Heart left ventricle (tissue), 13 donors: ENCODE results near the gene BLID.

ENCODE experiments used
- CTCF ChIP-seq, 12 donors: fragments of 200-600 bp; sonication (generic) in 4 of 12; IDR thresholded peaks; one replicate each; pipeline versions ENCODE4 v1.5.0 to v1.8.0; 2018 to 2022; ENCODE audit warnings: antibody characterized with exemption in 12 of 12, mild to moderate bottlenecking in 5 of 12
- POLR2A ChIP-seq, 2 donors: fragments of 450-650 bp; IDR thresholded peaks; one replicate each; pipeline ENCODE4 v1.6.1; 2017; ENCODE audit warnings: antibody characterized with exemption in 2 of 2, mild to moderate bottlenecking in 2 of 2, moderate library complexity in 2 of 2
- donor health status: ischemic (EF 13 %, LVEDD 7.1; RV severe dilation, severe dysfunction).
- donor health status: DM: no; HTN: yes; CAD: no.
- donor health status: DM: no; HTN: no; CAD: no.
- donor health status: ischemic (EF 25% LVEDD 6.9; RV normal size, moderate dysfunction).
- donor health status: ischemic (EF 25% LVEDD 5.7; RV mildly dilated, moderate dysfunction).
- donor health status: ischemic (EF 35%, LVEDD 5.7; RV mildly dilated, moderate dysfunction).
- donor health status: nonischemic (EF 11% LVEDD 7.7; RV severe dilation, severe dysfunction).
- donor health status: DM: yes; HTN: yes; CAD: no.
- donor health status: PGD.
- donor health status: ischemic (EF 29% LVEDD 5.4; RV normal size, mild dysfunction).
- donor health status: nonischemic (EF 23%, LVEDD 6.1; RV moderate dilation, normal function).

GRCh38 chr11:122127020-122127419 is 11.0 kb upstream of the BLID start:
- TF ChIP-seq POLR2A (IDR thresholded peaks at IDR 0.05), result no peak
- no peak for TF ChIP-seq CTCF (IDR thresholded peaks at IDR 0.05)
